H1 (cell line): ENCODE data around the gene BPHL. TPM values are rescaled to one million over a fixed set of nuclear protein-coding genes. Genes with fewer than 3 reads are reported as not detected.
A peak's percentile ranks its signal among the peaks of the same experiment; 100 is the strongest.

Experiments
- CTCF ChIA-PET: fragments of 300-600 bp; sonication (Branson Sonifier 250); formaldehyde crosslinking; loops from one replicate; lab custom pipeline; 2021; ENCODE audit not compliant: partially characterized antibody; lab: Charles Lee
- POLR2A ChIA-PET: fragments of 300-600 bp; sonication (Branson Sonifier 250); formaldehyde crosslinking; loops from one replicate; lab custom pipeline; 2021; ENCODE audit warnings: inconsistent platforms; ENCODE audit not compliant: partially characterized antibody; lab: Charles Lee
- DNase-seq, 2 experiments: peaks; one replicate each; pipeline versions ENCODE4 v3.0.0 to v3.0.0-alpha.2; 2010 to 2022; ENCODE audit warnings: low spot score in 2 of 2, low read depth in 1 of 2, mixed read lengths in 1 of 2
- FAIRE-seq: peaks from 2 replicates; lab custom pipeline; 2011; peaks lifted over from hg19 to GRCh38; lab: Jason Lieb, UNC
- H2AFZ ChIP-seq: 2 replicates; pipeline ENCODE4 v1.8.1; 2012; ENCODE audit warnings: low read length, inconsistent platforms
- H2AK5ac ChIP-seq: 2 replicates; pipeline ENCODE4 v1.6.1; 2013; ENCODE audit warnings: low read depth, low read length
- H2BK120ac ChIP-seq: replicated peaks from 2 replicates; pipeline ENCODE3; 2013; ENCODE audit warnings: low read depth, low read length, inconsistent platforms
- H2BK12ac ChIP-seq: 2 replicates; pipeline ENCODE4 v1.6.1; 2013; ENCODE audit warnings: low read depth, low read length
- H2BK15ac ChIP-seq: 2 replicates; pipeline ENCODE4 v1.6.1; 2013; ENCODE audit warnings: low read length
- H2BK20ac ChIP-seq: 2 replicates; pipeline ENCODE4 v1.6.1; 2013; ENCODE audit warnings: low read length
- H2BK5ac ChIP-seq: 2 replicates; pipeline ENCODE4 v1.6.1; 2013; ENCODE audit warnings: low read depth, low read length
- H3K14ac ChIP-seq: 2 replicates; pipeline ENCODE4 v1.6.1; 2013; ENCODE audit warnings: inconsistent platforms; ENCODE audit not compliant: insufficient read length
- H3K18ac ChIP-seq: 2 replicates; pipeline ENCODE4 v1.6.1; 2013; ENCODE audit warnings: low read length; ENCODE audit errors: extremely low read depth
- H3K23ac ChIP-seq: 2 replicates; pipeline ENCODE4 v1.6.1; 2013; ENCODE audit warnings: inconsistent platforms; ENCODE audit not compliant: insufficient read length
- H3K23me2 ChIP-seq: 2 replicates; pipeline ENCODE4 v1.6.1; 2013; ENCODE audit warnings: low read depth, low read length
- H3K27ac ChIP-seq: 2 replicates; pipeline ENCODE4 v1.6.1; 2011; ENCODE audit warnings: low read depth, low read length, inconsistent platforms
- H3K27me3 ChIP-seq, 4 experiments: replicated peaks in 1 of 4; 1 replicate in 1 of 4; 2 replicates in 3 of 4; pipeline versions ENCODE4 v1.6.1 to v1.8.1; 2011 to 2013; ENCODE audit warnings: low read length in 3 of 4, mild to moderate bottlenecking in 3 of 4, inconsistent platforms in 2 of 4, mixed read lengths in 2 of 4, moderate library complexity in 1 of 4; ENCODE audit not compliant: control insufficient read depth in 3 of 4, insufficient read depth in 3 of 4; ENCODE audit errors: extremely low read depth in 1 of 4
- H3K36me3 ChIP-seq, 4 experiments: 2 replicates each; pipeline versions ENCODE4 v1.6.1 to v1.8.1; 2011 to 2013; ENCODE audit warnings: mild to moderate bottlenecking in 4 of 4, low read length in 3 of 4, moderate library complexity in 2 of 4, control low read depth in 1 of 4, inconsistent platforms in 1 of 4; ENCODE audit not compliant: insufficient read depth in 4 of 4, control insufficient read depth in 2 of 4
- H3K4ac ChIP-seq: replicated peaks from 2 replicates; pipeline ENCODE3; 2013; ENCODE audit warnings: low read length, low read depth, mixed read lengths, inconsistent platforms; ENCODE audit not compliant: insufficient read length
- H3K4me1 ChIP-seq, 4 experiments: replicated peaks in 1 of 4; 1 replicate in 1 of 4; 2 replicates in 3 of 4; pipeline versions ENCODE4 v1.6.1 to v1.8.1; 2011 to 2013; ENCODE audit warnings: low read length in 3 of 4, inconsistent platforms in 2 of 4, mixed read lengths in 1 of 4; ENCODE audit not compliant: insufficient read depth in 4 of 4, control insufficient read depth in 3 of 4
- H3K4me2 ChIP-seq, 2 experiments: 2 replicates each; pipeline versions ENCODE4 v1.6.1 to v1.8.1; 2011 to 2013; ENCODE audit warnings: low read depth in 2 of 2, low read length in 2 of 2, control low read depth in 1 of 2, inconsistent platforms in 1 of 2, mild to moderate bottlenecking in 1 of 2; ENCODE audit not compliant: insufficient read depth in 1 of 2
- H3K4me3 ChIP-seq, 4 experiments: fragments of 200-600, 300-600 bp in 1 of 4; sonication (generic), shearing (Covaris generic), sonication (Bioruptor Twin) in 1 of 4; 2 replicates each; pipeline versions ENCODE4 v1.5.1 to v1.8.1; 2011 to 2016; ENCODE audit warnings: low read length in 4 of 4, low read depth in 3 of 4, control low read depth in 2 of 4, inconsistent platforms in 2 of 4, mild to moderate bottlenecking in 2 of 4, mixed read lengths in 1 of 4, moderate library complexity in 1 of 4; ENCODE audit not compliant: insufficient read depth in 2 of 4; ENCODE audit errors: extremely low read depth in 1 of 4
- H3K56ac ChIP-seq: replicated peaks from 2 replicates; pipeline ENCODE3; 2013; ENCODE audit warnings: low read depth, mild to moderate bottlenecking, mixed read lengths, low read length, inconsistent platforms; ENCODE audit not compliant: insufficient read length
- H3K79me1 ChIP-seq: 2 replicates; pipeline ENCODE4 v1.6.1; 2013; ENCODE audit warnings: low read depth, low read length, control low read depth
- H3K79me2 ChIP-seq, 2 experiments: 2 replicates each; pipeline versions ENCODE4 v1.6.1 to v1.8.1; 2012 to 2013; ENCODE audit warnings: low read length in 2 of 2, mild to moderate bottlenecking in 2 of 2, inconsistent platforms in 1 of 2; ENCODE audit not compliant: insufficient read depth in 2 of 2, control insufficient read depth in 1 of 2
- H3K9ac ChIP-seq, 4 experiments: replicated peaks in 1 of 4; 1 replicate in 1 of 4; 2 replicates in 3 of 4; pipeline versions ENCODE4 v1.6.1 to v1.8.1; 2011 to 2013; ENCODE audit warnings: low read depth in 3 of 4, low read length in 3 of 4, control low read depth in 2 of 4, mild to moderate bottlenecking in 2 of 4, moderate library complexity in 2 of 4, inconsistent platforms in 1 of 4; ENCODE audit errors: extremely low read depth in 1 of 4
- H3K9me3 ChIP-seq, 2 experiments: 2 replicates each; pipeline versions ENCODE4 v1.6.1 to v1.8.1; 2012 to 2013; ENCODE audit warnings: mild to moderate bottlenecking in 2 of 2, moderate library complexity in 2 of 2, control low read depth in 1 of 2, inconsistent platforms in 1 of 2, low read depth in 1 of 2, low read length in 1 of 2, mixed read lengths in 1 of 2; ENCODE audit not compliant: insufficient read depth in 2 of 2
- H4K20me1 ChIP-seq, 2 experiments: replicated peaks in 1 of 2; 2 replicates each; pipeline versions ENCODE3 to v1.8.1; 2011 to 2013; ENCODE audit warnings: inconsistent platforms in 2 of 2, low read length in 2 of 2, mild to moderate bottlenecking in 1 of 2; ENCODE audit not compliant: insufficient read depth in 2 of 2, control insufficient read depth in 1 of 2
- H4K5ac ChIP-seq: 2 replicates; pipeline ENCODE4 v1.6.1; 2013; ENCODE audit warnings: low read length, low read depth, mixed read lengths, inconsistent platforms; ENCODE audit not compliant: insufficient read length
- H4K8ac ChIP-seq: 2 replicates; pipeline ENCODE4 v1.8.0; 2013; ENCODE audit warnings: mild to moderate bottlenecking, moderate library complexity, low read length, inconsistent platforms; ENCODE audit not compliant: insufficient read depth; ENCODE audit errors: extremely low read depth
- H4K91ac ChIP-seq: replicated peaks from 2 replicates; pipeline ENCODE3; 2013; ENCODE audit warnings: low read length, mixed read lengths, inconsistent platforms; ENCODE audit not compliant: insufficient read length
- CBX8 ChIP-seq: fragments of 300-800, 300-1000 bp; sonication (generic); IDR thresholded peaks from 2 replicates; pipeline ENCODE4 v1.7.1; 2016; ENCODE audit warnings: low read depth, low read length, borderline replicate concordance
- HDAC2 ChIP-seq, 2 experiments: fragments of 300-600 bp in 1 of 2; sonication (generic) in 1 of 2; IDR thresholded peaks; 2 replicates each; pipeline ENCODE4 v1.6.1; 2011 to 2012; ENCODE audit warnings: low read depth in 2 of 2, low read length in 2 of 2, mild to moderate bottlenecking in 2 of 2, moderate library complexity in 2 of 2, borderline replicate concordance in 1 of 2, inconsistent platforms in 1 of 2
- JUND ChIP-seq: IDR thresholded peaks from 2 replicates; pipeline ENCODE4 v1.6.1; 2011; ENCODE audit warnings: mild to moderate bottlenecking, improper control_type of control experiment, low read length
- RNF2 ChIP-seq: fragments of 200-900, 300-1000 bp; sonication (generic); IDR thresholded peaks from 2 replicates; pipeline ENCODE4 v1.7.1; 2016; ENCODE audit warnings: borderline replicate concordance, low read depth, mild to moderate bottlenecking, antibody characterized with exemption, low read length; ENCODE audit not compliant: poor library complexity, severe bottlenecking; ENCODE audit errors: missing control alignments
- WGBS, 2 experiments: shearing (Covaris generic) in 1 of 2; methylation state at CpG; one replicate each; pipeline versions ENCODE4 v1.1.6 to v1.1.7; 2013 to 2015; ENCODE audit warnings: low lambda C conversion rate in 2 of 2, mixed read lengths in 2 of 2, inconsistent platforms in 1 of 2, low coverage in 1 of 2, missing lambda C conversion rate in 1 of 2; ENCODE audit not compliant: insufficient replicate concordance in 2 of 2, insufficient coverage in 1 of 2, insufficient read length in 1 of 2; ENCODE audit errors: extremely low coverage in 1 of 2, missing lambda C conversion rate in 1 of 2; 5-methylcytosine and 5-hydroxymethylcytosine counted together
- polyA plus RNA-seq, 7 experiments: library from polyadenylated mRNA; depleted of rRNA in 3 of 7; stranded (reverse) in 5 of 7; unstranded in 2 of 7; fragments of >200 nt in 5 of 7; fragments of 200-250 nt in 2 of 7; gene quantifications; 1 replicate in 5 of 7; 2 replicates in 1 of 7; 4 replicates in 1 of 7; pipeline versions ENCODE4 v1.2.1 to v1.2.3, GENCODE V29; 2011 to 2013; ENCODE audit warnings: missing spikeins in 2 of 7, mixed read lengths in 2 of 7
- total RNA-seq: library from RNA; stranded (reverse); fragmentation: NEBNext Ultra II Directional; extraction: Animal tissue kit (Norgen Biotek cat#: 25700); gene quantifications from 2 replicates; pipeline ENCODE4 v1.2.1, GENCODE V29; 2021
- TF ChIP-seq, protein P1 (sequence below), 3 experiments: IDR thresholded peaks; 1 replicate in 2 of 3; 2 replicates in 1 of 3; pipeline versions ENCODE4 v1.5.1 to v1.6.1; 2011; ENCODE audit warnings: low read length in 3 of 3, mild to moderate bottlenecking in 3 of 3, inconsistent platforms in 2 of 3, low read depth in 1 of 3, moderate library complexity in 1 of 3; ENCODE audit not compliant: insufficient read depth in 1 of 3; ENCODE audit errors: control extremely low read depth in 1 of 3

BPHL gene
- total and polyA plus RNA-seq, 2 of the 8 experiments (the other 6 are each of a cell fraction or from before 2014, with no cell fraction given): 24.4 to 36.4 TPM

DNA sequence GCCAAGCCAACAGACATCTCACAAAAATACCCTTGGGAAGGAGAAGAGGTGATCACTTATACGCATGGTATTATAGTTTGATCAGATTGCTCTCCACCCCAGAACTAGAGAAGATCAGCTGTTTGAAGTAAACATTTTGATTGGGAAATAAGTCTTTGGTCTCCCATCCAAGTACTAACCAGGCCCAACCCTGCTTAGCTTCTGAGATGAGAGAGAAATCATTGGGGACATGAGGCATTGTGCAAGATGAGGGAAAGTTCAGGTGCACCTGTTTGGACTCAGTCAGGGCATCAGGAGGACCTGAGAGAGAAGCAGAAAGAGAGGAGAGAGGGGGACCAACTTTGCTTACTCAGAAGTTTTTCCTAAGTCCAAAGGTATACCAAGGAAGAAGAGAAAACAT lies 38.8 kb upstream of the BPHL start:
- no peak overlapping the region for H4K8ac ChIP-seq
- TF ChIP-seq, protein P1, sequence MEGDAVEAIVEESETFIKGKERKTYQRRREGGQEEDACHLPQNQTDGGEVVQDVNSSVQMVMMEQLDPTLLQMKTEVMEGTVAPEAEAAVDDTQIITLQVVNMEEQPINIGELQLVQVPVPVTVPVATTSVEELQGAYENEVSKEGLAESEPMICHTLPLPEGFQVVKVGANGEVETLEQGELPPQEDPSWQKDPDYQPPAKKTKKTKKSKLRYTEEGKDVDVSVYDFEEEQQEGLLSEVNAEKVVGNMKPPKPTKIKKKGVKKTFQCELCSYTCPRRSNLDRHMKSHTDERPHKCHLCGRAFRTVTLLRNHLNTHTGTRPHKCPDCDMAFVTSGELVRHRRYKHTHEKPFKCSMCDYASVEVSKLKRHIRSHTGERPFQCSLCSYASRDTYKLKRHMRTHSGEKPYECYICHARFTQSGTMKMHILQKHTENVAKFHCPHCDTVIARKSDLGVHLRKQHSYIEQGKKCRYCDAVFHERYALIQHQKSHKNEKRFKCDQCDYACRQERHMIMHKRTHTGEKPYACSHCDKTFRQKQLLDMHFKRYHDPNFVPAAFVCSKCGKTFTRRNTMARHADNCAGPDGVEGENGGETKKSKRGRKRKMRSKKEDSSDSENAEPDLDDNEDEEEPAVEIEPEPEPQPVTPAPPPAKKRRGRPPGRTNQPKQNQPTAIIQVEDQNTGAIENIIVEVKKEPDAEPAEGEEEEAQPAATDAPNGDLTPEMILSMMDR (IDR thresholded peaks at IDR 0.05; ENCODE audit: control extremely low read depth in 1 of 3, insufficient read depth in 1 of 3, low read depth in 1 of 3, low read length in 3 of 3): no peak
- TF ChIP-seq CBX8: no peak
- no peak for TF ChIP-seq JUND
- TF ChIP-seq HDAC2 (IDR thresholded peaks at IDR 0.05; ENCODE audit: borderline replicate concordance in 1 of 2, low read depth in 2 of 2, low read length in 2 of 2): no peak
- TF ChIP-seq RNF2: no peak
- TF ChIP-seq, all 59 proteins: peak for 0
- WGBS, 2 experiments: 100% methylated on average over 1 of the region's 1 CpG; no CpG with 5 or more reads in 1 of the 2 experiments
- CTCF ChIA-PET: interaction anchor here (1.6 kb wide), 1 partner anchor 16 kb away, joined by 3 read pairs; no protein-coding TSS in a partner anchor
- no peak overlapping the region for H3K4ac ChIP-seq
- H2BK5ac ChIP-seq: no peak overlapping the region; the same call in 1 of the 2 replicates
- peaks cover 0 to 14% of the 10 kb centered on the region in 2 experiments; a peak in 2 of 4 replicates for H3K79me2 ChIP-seq
- no peak overlapping the region for H3K4me3 ChIP-seq
- H3K23me2 ChIP-seq: no peaks in the 10 kb centered on the region; the same call in 1 of the 2 replicates
- no peak overlapping the region for H2BK12ac ChIP-seq
- POLR2A ChIA-PET: interaction anchor here (0.7 kb wide), 1 partner anchor 90 kb away, joined by 3 read pairs; no protein-coding TSS in a partner anchor
- H3K9me3 ChIP-seq: peaks cover under 1 to 5% of the 10 kb centered on the region in 2 experiments; a peak in 2 of 4 replicates
- no peak overlapping the region for H2AK5ac ChIP-seq
- no peak overlapping the region for H3K9ac ChIP-seq
- peaks cover 0 to 71% (median 38%) of the 10 kb centered on the region in 4 experiments for H3K36me3 ChIP-seq
- FAIRE-seq (no peak), DNase-seq (no peak)
- H3K18ac ChIP-seq: no peak overlapping the region
- H2BK20ac ChIP-seq: 0 out of 2 replicates have a peak overlapping the region, but pooled peaks have one; percentile 75
- H3K56ac ChIP-seq: no peak overlapping the region
- H4K20me1 ChIP-seq: no peaks in the 10 kb centered on the region
- H4K5ac ChIP-seq: no peak overlapping the region
- no peak overlapping the region for H2BK120ac ChIP-seq
- peaks cover 3% of the 10 kb centered on the region for H3K79me1 ChIP-seq
- H2AFZ ChIP-seq: no peak overlapping the region
- H3K4me2 ChIP-seq: no peak overlapping the region
- no peak overlapping the region for H2BK15ac ChIP-seq
- no peak overlapping the region for H3K14ac ChIP-seq
- H3K23ac ChIP-seq: no peak overlapping the region
- H3K4me1 ChIP-seq: peaks cover 0 to 12% (median 7%) of the 10 kb centered on the region in 4 experiments; a peak in 5 of 7 replicates
- no peak overlapping the region for H4K91ac ChIP-seq
- H3K27ac ChIP-seq: no peak overlapping the region
- H3K27me3 ChIP-seq: no peaks in the 10 kb centered on the region
